Measurements from ENCODE around the gene PHLPP2.
"Not testable (repeated sequence)": the region's sequence is repeated elsewhere in the genome, so short reads cannot be mapped to it uniquely, and the experiment has no call there.

PHLPP2 gene

DNA sequence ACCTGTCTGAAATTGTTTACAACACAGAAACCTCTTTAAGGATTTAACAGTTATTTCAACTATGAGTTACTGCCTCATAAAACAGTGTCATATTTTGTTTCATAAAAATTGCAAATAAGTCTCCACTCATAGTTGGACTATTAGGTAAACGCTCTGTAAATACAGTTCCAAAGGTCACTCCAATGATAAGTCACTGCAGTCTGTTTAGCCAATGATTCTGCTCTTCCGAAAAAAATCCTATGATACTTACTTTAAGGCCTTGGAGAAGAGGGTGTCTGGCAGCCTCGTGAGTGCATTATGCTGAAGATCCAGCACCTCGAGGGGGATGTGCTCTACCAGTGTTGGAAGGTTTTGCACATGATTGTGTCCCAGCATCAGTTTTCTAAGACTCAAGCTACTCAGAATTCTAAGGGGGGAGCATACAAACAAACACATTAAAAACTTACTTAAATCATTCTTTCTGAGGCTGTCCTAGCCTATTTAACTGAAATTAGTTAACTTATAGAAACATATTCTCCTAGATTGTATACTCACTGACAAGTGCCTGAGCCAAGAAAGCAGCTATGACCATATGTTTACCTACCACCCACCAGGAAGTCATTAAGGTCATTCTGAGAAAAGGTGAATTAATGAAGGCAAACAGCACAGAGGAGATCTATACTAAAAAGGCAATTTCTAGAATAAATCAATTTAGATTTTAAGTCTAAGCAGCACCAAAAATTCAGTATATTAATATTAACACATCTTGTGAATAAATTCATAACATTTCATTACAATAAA lies 57.4 kb downstream of the PHLPP2 start:
- DNase-seq, result no peak

DNA sequence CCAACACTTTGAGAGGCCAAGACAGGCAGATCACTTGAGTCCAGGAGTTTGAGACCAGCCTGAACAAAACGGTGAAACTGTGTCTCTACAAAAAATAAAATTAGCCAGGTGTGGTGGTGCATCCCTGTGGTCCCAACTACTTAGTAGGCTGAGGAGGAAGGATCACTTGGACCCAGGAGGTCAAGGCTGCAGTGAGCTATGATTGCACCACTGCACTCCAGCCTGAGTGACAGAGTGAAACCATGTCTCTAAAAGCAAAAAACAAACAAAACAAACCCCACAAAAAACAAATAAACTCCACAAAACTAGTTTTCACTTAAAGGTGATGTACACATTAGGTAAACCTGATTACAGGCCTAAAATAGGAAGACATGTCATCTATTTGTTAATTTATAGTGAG lies 58.2 kb downstream of the PHLPP2 start:
- no peak for DNase-seq

DNA sequence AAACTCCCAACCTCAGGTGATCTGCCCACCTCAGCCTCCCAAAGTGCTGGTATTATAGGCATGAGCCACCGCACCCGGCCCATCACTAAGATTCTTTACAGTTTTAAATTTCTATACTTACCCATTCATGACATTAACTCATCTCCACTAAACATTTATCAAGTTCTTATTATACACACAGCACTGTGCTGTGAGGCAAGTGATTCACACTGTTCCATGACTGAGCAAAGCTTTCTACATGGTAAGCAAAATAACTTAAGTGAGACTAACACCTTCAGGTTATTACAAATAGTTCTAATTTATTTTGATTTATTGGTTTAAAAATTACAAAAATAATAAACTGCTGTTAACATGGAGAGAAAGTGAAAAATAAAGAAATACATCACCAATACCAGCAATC lies 65.0 kb downstream of the PHLPP2 start:
- no peak for DNase-seq

DNA sequence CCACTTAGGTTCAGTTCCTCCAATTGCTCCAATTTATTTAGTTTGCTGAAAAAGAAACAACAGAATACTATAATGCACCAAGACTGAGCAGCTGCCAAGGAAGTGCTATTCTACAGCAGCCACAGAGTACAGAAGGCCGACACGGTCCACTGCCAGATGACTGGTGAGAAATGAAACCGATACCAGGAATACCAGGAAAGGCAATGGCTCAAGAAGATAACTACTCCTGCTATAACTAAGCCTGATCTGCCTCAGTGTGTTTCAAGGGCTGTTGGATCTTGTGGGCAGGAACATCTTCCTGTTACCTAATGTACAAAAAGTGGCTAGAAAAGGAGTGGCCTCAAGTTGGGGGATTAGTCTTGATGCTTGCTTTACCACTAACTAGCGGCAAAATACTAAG lies 65.7 kb downstream of the PHLPP2 start:
- no peak for DNase-seq

DNA sequence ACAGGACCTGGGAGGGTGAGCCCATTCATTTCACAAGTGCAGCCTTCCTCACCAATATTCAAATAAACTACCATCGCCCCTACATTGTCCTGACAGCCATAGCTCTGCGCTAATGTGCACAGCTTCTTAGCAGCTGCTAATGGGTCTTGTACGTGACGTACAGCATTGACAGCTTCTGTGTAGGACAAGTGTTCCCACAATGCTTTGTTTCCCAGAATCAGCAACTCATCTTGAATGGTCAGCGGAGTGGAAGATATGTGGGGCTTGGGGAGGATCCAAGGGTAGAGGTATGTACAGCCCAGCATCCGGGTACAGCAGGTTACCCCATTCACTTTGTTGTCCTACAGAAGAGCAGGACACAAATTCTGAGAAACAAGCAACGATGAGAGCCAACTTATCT lies 74.8 kb downstream of the PHLPP2 start:
- no peak for DNase-seq

DNA sequence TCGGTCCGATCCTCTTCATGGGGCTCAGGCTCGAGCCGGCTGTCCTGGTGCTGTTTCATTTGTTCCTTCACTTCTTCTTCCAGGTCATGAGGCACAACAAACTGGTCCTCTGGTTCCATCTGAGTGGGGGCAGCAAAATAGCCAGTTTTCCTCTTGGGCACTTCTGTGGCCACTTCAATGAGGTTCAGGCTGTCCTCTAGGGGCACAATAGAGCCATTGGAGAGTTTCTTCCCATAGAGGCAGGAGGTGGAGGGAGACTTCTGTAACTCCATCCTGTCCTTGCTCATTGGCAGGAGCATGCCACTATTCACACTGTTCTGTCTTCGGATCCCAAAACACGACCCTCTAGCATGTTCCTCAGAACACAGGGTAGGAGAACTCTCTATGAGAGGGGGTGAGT lies 75.6 kb downstream of the PHLPP2 start:
- DNase-seq, result no peak

DNA sequence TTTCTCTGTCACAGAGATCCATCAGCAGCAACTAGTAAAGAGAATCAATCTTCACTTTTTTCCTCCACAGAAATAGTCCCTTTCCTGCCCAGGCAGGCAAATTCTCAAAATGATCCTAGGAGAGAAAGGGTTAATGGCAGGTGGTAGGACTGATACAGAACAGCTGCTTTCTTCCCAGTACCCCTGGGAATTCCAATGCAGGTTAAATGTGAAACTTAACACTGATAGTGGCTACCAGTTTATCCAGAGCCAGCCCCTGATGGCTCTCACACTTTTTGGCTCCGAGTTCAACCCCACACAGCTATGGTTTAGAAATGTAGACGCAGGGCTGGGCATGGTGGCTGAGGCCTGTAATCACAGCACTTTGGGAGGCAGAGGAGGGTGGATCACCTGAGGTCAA lies 76.3 kb downstream of the PHLPP2 start:
- DNase-seq, result no peak

DNA sequence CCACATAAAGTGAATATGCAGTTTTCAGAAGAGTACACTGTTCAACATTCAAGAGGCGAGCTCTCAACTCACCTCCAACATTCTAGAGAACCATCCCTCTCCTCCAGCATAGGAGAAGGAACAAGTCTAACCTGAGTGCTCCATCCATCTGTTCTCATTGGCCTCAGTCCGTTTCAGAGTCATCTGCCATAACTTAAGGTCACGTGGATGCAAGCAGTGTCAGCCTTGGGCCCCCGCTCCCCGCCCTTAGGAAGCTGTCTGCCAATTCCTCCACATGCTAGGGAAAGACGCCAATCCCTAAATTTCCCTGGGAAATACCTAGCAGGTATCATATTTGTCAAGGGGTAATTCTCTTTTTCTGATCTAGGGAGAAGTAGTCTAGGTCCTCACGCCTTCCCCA lies 77.1 kb downstream of the PHLPP2 start:
- DNase-seq, result no peak

DNA sequence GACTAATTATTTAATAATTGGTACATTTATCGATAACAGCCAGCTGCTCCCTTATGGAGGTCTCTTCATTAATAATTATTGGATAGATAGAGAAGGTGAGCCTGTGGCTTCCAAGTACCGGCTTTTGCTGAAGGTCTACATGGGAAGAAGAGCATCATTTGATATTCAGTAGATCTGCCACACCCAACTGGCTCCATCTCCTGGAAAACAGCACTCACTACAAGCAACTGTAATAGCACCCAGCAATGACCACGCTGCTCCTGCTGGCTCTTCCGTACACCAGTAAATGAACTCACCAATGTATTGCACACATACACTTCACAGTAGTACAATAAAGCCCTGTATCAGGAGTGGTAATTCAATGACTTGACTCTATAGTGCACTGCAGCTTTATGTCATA lies 79.1 kb downstream of the PHLPP2 start:
- DNase-seq, result no peak

DNA sequence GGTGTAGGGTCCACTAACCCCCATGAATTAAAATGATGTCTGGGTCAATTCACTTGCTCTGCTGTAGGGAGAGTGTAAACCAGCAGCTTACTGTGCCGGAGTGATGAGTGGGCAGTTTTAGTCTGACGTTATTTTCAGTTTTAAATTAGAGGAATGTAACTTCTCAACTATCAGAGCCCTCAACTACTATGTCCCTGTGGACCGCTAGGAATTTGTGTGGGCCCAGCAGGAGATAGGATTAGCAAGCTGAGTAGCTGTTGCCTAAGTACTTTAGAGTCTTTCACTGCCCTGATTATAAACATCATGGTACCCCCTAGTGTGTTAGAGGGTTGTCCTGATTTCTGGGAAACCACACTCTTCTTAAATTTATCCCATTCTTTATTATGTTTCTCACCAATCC lies 87.1 kb downstream of the PHLPP2 start:
- DNase-seq, result peak; percentile 68

DNA sequence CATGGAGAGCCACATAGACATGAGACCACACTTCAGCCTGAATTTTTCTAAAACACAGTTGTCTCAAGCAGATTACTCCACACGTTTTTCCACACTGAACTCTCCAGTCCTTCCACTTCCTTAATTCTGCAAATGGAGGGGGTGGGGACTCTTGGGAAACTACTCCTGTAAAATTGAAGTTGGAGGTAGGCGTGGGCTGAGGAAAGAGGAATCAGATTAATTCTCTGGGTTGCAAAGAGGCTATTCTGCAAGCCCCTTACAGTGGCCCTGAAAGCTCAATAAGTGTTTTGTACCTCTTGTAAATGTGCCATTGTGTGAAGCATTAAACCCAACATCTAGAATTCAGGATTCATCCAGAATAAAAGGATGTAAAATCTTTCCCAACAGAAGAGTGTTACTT lies 88.9 kb downstream of the PHLPP2 start:
- DNase-seq, result no peak

DNA sequence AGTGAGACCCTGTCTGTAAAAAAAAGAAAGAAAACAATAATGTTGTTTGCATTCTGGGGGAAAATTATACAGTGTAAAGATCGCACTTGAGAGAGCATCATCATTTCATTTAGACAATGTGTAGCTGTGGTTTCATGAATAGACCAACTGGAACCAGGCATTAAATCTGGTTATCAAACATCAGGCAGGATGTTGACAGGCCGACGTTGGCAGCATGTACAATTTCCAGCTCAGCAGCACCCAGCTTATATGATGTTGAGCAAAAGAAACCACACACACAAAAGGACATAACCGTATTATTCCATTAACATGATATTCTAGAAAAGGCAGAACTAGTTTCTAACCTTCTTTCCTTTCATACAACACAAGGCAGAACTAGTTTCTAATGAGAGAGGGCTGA lies 92.7 kb downstream of the PHLPP2 start:
- no peak for DNase-seq

DNA sequence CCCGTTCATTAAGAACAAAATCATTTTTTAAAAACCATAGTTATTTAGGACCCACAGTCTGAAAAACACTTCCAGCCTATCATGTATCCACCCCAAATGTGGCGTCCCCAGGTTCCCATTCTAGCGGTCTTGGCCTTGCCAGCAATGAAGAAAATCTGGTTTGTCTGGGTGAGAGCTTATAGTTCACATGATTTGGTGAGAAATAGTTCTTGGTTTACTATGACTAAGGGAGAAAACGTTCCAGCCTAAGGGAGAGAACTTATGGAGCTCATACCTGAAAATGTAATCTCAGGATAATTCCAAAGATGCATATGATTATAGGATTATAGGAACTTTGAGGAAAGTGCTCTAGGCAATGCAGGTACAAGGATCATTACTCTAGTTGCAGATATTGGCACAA lies 93.7 kb downstream of the PHLPP2 start:
- DNase-seq, result no peak

DNA sequence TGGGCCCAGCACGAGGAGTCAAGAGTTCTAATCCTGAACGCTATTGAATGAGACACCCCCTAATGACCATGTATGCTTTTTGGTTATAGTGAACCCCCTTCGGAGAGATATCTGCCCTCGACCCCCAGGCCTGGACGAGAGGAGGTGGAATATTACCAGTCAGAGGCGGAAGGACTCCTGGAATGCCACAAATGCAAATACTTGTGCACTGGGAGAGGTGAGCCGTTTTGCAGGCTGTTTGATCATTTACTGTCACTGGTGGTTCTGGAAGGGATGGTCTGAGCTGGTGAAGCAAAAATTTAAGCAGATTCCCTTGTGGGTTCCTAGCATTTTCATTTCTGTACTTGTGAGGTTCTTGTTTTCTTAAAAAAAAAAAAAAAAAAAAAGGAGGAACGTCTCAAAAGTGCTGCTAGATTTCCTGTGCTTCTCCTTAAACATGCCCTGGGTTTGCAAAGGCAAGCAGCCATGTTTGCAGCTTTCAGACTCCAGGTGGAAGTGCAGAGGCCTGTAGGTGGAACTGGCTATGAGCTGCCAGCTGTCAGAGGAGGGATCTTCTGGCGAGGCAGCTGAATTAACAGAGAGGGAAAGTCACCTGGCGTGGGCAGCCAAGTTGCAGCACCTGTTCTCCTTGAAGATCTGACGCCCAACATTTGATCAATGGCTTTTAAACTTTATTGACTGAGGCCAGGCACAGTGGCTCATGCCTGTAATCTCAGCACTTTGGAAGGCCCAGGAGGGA lies 95.1 kb downstream of the PHLPP2 start:
- no peak for DNase-seq

DNA sequence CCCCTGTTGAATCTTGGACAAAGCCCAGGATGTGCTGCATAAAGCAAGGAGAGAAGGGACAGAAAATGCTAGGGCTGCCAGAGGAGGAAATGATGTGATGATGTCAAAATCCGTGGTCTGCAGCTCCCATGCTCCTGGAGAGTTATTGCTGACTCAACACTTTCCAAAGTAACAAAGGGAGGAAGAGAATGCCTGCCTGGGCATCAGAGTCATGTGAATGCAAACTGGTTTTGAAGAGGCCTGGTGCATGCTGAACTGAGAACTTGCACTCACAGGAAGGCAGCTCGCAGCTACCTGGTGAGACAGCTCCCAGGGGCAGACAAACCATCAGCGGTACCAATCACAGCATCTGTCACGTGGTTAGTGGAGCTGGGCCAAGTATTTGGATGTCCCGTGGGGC lies 95.7 kb downstream of the PHLPP2 start:
- peak; percentile 49 for DNase-seq

DNA sequence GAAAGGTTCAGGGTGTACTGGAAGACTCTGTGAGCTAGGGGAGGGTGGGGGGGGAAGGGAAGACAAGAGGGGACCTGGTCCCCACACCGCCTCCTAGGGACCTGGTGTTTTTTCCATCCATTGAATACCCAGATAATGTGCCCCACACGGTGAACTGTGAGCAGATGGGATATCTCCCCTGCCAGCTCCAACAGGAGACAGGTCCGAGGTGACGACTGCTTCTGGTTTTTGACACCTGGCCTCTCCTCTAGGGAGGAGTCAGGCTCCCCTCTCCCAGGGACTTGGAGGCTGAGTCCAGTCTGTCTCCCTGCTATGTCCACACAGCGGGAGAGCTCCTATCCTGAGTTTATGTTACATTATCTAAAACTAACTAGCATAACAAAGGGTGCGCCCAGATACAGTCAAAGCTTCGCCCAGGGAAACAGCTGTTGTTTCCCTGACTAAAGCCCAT lies 96.7 kb downstream of the PHLPP2 start:
- DNase-seq, result no peak

DNA sequence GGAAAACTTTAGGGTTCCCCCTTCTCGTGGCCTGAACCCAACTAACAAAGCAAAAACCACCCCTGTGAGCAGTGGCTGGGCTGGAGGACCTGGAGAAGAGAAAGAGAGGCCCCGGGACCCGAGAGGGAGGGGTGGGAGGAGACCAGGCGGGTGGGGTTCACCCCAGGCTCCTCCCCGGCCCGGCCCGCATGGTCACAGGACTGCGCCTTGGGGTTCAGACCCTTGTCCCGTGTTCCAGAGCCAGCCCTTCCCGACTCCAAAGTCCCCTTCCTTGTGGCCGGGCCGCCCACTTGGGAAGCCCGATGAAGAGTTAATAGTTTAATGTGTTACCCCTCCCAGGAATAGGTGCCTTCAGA lies 97.7 kb downstream of the PHLPP2 start:
- no peak for DNase-seq

DNA sequence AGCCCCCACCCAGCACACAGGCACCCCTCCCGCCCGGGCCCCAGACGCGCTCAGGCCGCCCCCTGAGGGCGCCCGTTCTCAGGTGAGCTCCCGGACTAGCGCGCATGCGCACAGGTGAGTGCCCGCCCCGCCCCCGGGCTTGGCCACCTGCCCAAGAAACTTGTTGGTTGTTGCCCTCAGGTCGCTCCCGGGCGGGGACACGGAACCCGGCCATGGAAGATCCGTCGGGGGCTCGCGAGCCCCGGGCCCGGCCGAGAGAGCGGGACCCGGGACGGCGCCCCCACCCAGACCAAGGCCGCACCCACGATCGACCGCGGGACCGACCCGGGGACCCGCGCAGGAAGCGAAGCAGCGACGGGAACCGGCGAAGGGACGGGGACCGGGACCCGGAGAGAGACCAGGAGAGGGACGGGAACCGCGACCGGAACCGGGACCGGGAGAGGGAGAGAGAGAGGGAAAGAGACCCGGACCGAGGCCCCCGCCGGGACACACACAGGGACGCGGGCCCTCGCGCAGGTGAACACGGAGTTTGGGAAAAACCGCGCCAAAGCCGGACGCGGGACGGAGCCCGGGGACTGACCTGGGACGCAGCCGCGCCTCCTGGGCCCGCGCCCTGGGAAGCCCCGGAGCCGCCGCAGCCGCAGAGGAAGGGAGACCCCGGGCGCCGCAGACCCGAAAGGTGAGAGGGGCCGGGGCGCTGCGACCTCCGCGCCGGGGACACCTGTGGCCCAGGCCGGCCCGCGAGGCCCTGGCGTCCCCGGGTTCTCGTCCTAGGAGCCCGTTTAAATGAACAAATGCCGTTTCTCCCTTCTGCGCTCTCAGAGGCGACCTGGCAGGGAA lies 98.3 kb downstream of the PHLPP2 start, which contains the start of gene MARVELD3:
MARVELD3 (plus strand) TSS at position 167 of the 840 bp plus-strand sequence; CDS start at position 213, 46 bp downstream.
- no peak for DNase-seq

DNA sequence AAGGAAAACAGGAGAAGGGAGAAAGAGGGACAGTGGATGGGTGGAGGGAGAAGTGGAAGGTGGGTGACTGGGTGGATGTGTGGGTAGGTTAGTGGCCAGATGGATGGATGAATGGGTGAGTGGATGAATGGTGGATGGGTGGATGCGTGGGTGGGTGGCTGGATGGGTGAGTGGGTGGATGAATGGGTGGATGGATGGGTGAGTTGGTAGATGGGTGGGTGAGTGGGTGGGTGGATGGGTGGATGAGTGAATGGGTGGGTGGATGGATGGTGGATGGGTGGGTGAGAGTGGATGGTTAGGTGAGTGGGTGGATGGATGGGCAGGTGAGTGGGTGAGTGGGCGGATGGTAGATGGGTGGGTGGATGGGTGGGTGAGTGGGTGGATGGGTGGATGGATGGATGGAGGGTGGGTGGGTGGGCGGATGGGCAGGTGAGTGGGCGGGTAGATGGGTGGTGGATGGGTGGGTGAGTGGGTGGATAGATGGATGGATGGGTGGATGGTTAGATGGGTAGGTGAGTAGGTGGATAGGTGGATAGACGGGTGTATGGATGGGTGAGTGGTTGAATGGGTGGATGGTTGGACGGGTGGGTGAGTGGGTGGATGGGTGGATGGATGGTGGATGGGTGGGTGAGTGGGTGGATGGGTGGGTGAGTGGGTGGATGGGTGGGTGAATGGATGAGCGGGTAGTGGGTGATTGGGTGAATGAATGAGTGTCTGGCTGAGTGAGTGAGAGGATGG lies 99.2 kb downstream of the PHLPP2 start:
- DNase-seq, result no peak

DNA sequence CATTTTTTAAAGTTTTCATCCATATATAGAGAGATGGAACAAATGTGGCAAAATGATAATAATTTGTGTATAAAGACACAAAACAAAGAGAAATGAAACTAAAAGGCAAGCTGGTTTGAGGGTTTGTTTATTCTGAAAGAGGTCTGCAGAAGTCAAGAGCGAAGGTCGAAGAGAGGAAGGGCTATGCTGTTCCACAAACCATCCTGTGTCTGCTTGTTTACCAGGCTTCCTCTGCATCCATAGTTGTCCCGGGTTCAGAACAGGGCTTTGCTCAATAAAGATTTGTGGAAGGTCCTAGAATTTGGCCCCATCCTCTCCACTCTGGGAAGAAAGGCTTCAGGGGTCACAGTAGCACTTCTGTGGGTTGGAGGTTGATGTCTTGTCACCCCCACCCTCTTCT lies 100.9 kb downstream of the PHLPP2 start:
- DNase-seq, result no peak

DNA sequence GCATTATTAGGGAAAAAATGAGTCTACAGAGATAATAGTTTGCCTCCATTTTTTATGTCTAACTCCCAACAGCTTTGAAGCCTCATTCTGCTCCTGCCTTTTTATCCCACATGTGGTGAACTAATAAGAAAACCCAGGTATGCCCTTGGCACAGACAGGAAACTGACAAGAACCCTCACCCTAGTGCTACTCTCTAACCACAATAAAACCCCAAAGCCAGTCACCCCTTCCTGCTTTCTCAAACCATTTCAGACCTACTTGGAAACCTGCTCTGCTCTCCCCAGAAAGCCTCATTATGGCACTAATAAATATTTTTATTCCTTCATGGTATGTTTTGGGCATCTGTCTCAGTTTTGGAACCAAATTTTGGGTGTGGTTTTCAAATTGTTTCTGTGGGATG lies 102.4 kb downstream of the PHLPP2 start:
- no peak for DNase-seq

DNA sequence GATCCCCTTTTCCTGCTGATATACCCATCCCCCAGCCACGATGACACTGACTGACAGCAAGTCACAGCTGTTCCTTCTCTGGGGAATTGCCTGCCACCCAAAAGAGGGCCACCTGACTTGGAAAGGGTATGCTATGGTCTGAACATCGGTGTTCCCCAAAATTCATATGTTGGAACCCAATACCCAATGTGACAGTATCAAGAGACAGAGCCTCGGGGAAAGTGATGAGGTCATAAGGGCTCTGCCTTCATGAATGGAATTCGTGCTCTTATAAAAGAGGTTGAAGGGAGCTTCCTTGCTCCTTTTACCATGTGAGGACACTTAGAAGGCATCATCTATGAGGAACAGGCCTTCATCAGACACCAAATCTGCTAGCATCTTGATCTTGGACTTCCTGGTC lies 106.1 kb downstream of the PHLPP2 start:
- DNase-seq, result no peak

DNA sequence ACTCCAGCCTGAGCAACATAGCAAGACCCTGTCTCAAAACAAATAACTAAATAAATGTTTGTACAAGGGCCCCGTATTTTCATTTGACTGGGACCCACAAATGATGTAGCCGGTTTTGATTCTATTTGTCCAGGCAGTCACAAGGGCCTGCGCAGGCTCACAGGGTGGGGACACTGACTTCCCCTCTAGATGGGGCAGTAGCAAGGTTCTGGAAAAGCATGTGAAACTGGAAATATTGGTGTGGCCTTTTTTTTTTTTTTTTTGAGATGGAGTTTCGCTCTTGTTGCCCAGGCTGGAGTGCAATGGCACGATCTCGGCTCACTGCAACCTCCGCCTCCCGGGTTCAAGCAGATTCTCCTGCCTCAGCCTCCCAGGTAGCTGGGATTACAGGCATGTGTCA lies 109.5 kb downstream of the PHLPP2 start:
- not testable (repeated sequence) for DNase-seq

Measured in fibroblast of skin of abdomen (primary cell).